HG02798 (cell line): ENCODE measurements around the gene CCDC63.

Experiments used
- ATAC-seq: cut with Tn5 transposase; IDR thresholded peaks from one replicate; pipeline ENCODE4 v1.9.1; 2021; ENCODE audit warnings: mild to moderate bottlenecking; ENCODE audit not compliant: unreplicated experiment, poor library complexity

The CCDC63 gene

GRCh38 chr12:110919720-110920119 lies 72.9 kb downstream of the CCDC63 start:
- ATAC-seq, result no peak

- ATAC-seq, result no peak
Measured at GRCh38 chr12:110920324-110920910, 73.6 kb downstream of the CCDC63 start, which contains the start of gene MYL2. Gene MYL2 (minus strand): TSS chr12:110920579. CDS start chr12:110920529, 50 bp downstream.

- no peak for ATAC-seq
Measured at GRCh38 chr12:110921262-110921661, 74.5 kb downstream of the CCDC63 start.

- no peak for ATAC-seq
Measured at GRCh38 chr12:110922652-110923051, 75.9 kb downstream of the CCDC63 start.

- ATAC-seq, result no peak
Measured at GRCh38 chr12:110923192-110923591, 76.4 kb downstream of the CCDC63 start.

GRCh38 chr12:110923692-110924334 lies 77.0 kb downstream of the CCDC63 start:
- ATAC-seq, result no peak

- ATAC-seq, result no peak
Measured at GRCh38 chr12:110927546-110927945, 80.8 kb downstream of the CCDC63 start.

- ATAC-seq, result no peak
Measured at GRCh38 chr12:110928700-110929099, 81.9 kb downstream of the CCDC63 start.

GRCh38 chr12:110929818-110930217 lies 83.0 kb downstream of the CCDC63 start:
- no peak for ATAC-seq

GRCh38 chr12:110930348-110931314 lies 83.8 kb downstream of the CCDC63 start:
- no peak for ATAC-seq

GRCh38 chr12:110931315-110931728 lies 84.5 kb downstream of the CCDC63 start:
- no peak for ATAC-seq

- no peak for ATAC-seq
Measured at GRCh38 chr12:110932046-110932445, 85.3 kb downstream of the CCDC63 start.

GRCh38 chr12:110933326-110933974 lies 86.7 kb downstream of the CCDC63 start:
- no peak for ATAC-seq

GRCh38 chr12:110934093-110934852 lies 87.5 kb downstream of the CCDC63 start:
- ATAC-seq, result no peak

GRCh38 chr12:110935588-110935987 lies 88.8 kb downstream of the CCDC63 start:
- no peak for ATAC-seq

GRCh38 chr12:110936367-110937103 lies 89.7 kb downstream of the CCDC63 start:
- ATAC-seq, result no peak

GRCh38 chr12:110937104-110937641 lies 90.4 kb downstream of the CCDC63 start:
- ATAC-seq, result no peak

- no peak for ATAC-seq
Measured at GRCh38 chr12:110940296-110940695, 93.5 kb downstream of the CCDC63 start.

- ATAC-seq, result no peak
Measured at GRCh38 chr12:110940933-110941332, 94.1 kb downstream of the CCDC63 start.
